SK-N-SH (cell line): Measurements from ENCODE around the gene ARHGAP4. TPM values are rescaled to one million over a fixed set of nuclear protein-coding genes. Genes with fewer than 3 reads are reported as not detected.

Experiments used
- CTCF ChIA-PET: fragments of 300-600, 350-600 bp; formaldehyde crosslinking; extraction: SDS; loops from one replicate; lab custom pipeline; 2021; lab: Yijun Ruan, JAX
- POLR2A ChIA-PET: fragments of 350-600 bp; sonication (Branson Sonifier 250); formaldehyde crosslinking; extraction: SDS; loops from one replicate; lab custom pipeline; 2020; ENCODE audit warnings: antibody characterized with exemption, inconsistent platforms; lab: Yijun Ruan, JAX
- DNase-seq: peaks from one replicate; pipeline ENCODE4 v3.0.0; 2012
- H2AFZ ChIP-seq: fragments of 200-600 bp; sonication (generic); 2 replicates; pipeline ENCODE4 v1.8.1; 2016; ENCODE audit warnings: antibody characterized with exemption, mild to moderate bottlenecking, low read depth
- H3F3A ChIP-seq: fragments of 200-600 bp; sonication (generic); replicated peaks from 2 replicates; pipeline ENCODE3; 2016; ENCODE audit warnings: antibody characterized with exemption, mild to moderate bottlenecking; ENCODE audit not compliant: insufficient read depth
- H3K27ac ChIP-seq, 2 experiments: fragments of 200-500 bp in 1 of 2; fragments of 200-600 bp in 1 of 2; sonication (Bioruptor generic) in 1 of 2; sonication (generic), shearing (Covaris generic) in 1 of 2; 2 replicates each; pipeline versions ENCODE4 v1.5.1 to v1.6.1; 2014 to 2016; ENCODE audit warnings: low read depth in 2 of 2, inconsistent platforms in 1 of 2, low read length in 1 of 2, mild to moderate bottlenecking in 1 of 2, mixed read lengths in 1 of 2
- H3K27me3 ChIP-seq: fragments of 200-600 bp; sonication (generic), shearing (Covaris generic); 2 replicates; pipeline ENCODE4 v1.6.1; 2016; ENCODE audit warnings: mixed run types; ENCODE audit not compliant: insufficient read depth
- H3K36me3 ChIP-seq, 2 experiments: fragments of 200-500 bp in 1 of 2; fragments of 200-600 bp in 1 of 2; sonication (Bioruptor generic) in 1 of 2; sonication (generic) in 1 of 2; replicated peaks in 1 of 2; 2 replicates each; pipeline versions ENCODE3 to v1.5.1; 2014 to 2016; ENCODE audit warnings: low read length in 1 of 2, mild to moderate bottlenecking in 1 of 2; ENCODE audit not compliant: insufficient read depth in 2 of 2, control insufficient read depth in 1 of 2
- H3K4me1 ChIP-seq, 2 experiments: fragments of 200-500 bp in 1 of 2; fragments of 200-600 bp in 1 of 2; sonication (Bioruptor generic) in 1 of 2; sonication (generic), shearing (Covaris generic) in 1 of 2; 2 replicates each; pipeline versions ENCODE4 v1.5.1 to v1.6.1; 2014 to 2016; ENCODE audit warnings: low read depth in 1 of 2, low read length in 1 of 2, mixed run types in 1 of 2; ENCODE audit not compliant: insufficient read depth in 2 of 2, control insufficient read depth in 1 of 2
- H3K4me2 ChIP-seq: fragments of 200-600 bp; sonication (generic), shearing (Covaris generic); 2 replicates; pipeline ENCODE4 v1.6.1; 2017; ENCODE audit warnings: mixed run types
- H3K4me3 ChIP-seq, 2 experiments: fragments of 200-500 bp in 1 of 2; fragments of 200-600 bp in 1 of 2; sonication (Bioruptor generic) in 1 of 2; sonication (generic), shearing (Covaris generic) in 1 of 2; 2 replicates each; pipeline versions ENCODE4 v1.5.1 to v1.8.1; 2014 to 2016; ENCODE audit warnings: low read depth in 2 of 2, inconsistent platforms in 1 of 2, low read length in 1 of 2, mild to moderate bottlenecking in 1 of 2, mixed read lengths in 1 of 2, moderate library complexity in 1 of 2
- H3K79me2 ChIP-seq: fragments of 200-600 bp; sonication (generic); 2 replicates; pipeline ENCODE4 v1.8.1; 2017; ENCODE audit warnings: mild to moderate bottlenecking; ENCODE audit not compliant: insufficient read depth
- H3K9ac ChIP-seq: fragments of 200-600 bp; sonication (generic); 2 replicates; pipeline ENCODE4 v1.6.1; 2017; ENCODE audit warnings: mixed run types
- H3K9me2 ChIP-seq: fragments of 200-600 bp; sonication (generic); 2 replicates; pipeline ENCODE4 v1.6.1; 2017; ENCODE audit warnings: mixed run types
- H3K9me3 ChIP-seq: fragments of 200-600 bp; sonication (generic); 2 replicates; pipeline ENCODE4 v1.6.1; 2017; ENCODE audit warnings: mixed run types, mild to moderate bottlenecking, moderate library complexity
- H4K20me1 ChIP-seq: fragments of 200-600 bp; sonication (generic); 2 replicates; pipeline ENCODE4 v1.6.1; 2017; ENCODE audit warnings: mild to moderate bottlenecking, mixed run types; ENCODE audit not compliant: insufficient read depth
- ELF1 ChIP-seq: IDR thresholded peaks from 2 replicates; pipeline ENCODE4 v1.4.0; 2012
- EP300 ChIP-seq, 2 experiments: IDR thresholded peaks; 2 replicates each; pipeline versions ENCODE4 v1.4.0 to v1.6.1; 2012; ENCODE audit warnings: borderline replicate concordance in 1 of 2, low read depth in 1 of 2, low read length in 1 of 2
- EZH2phosphoT487 ChIP-seq: fragments of 200-600 bp; sonication (generic); IDR thresholded peaks from 2 replicates; pipeline ENCODE4 v1.6.1; 2017; ENCODE audit warnings: low read depth, mixed run types, mild to moderate bottlenecking, antibody characterized with exemption, moderate library complexity, borderline replicate concordance
- FOXJ3 ChIP-seq: sonication (generic); formaldehyde crosslinking; IDR thresholded peaks from 2 replicates; pipeline ENCODE4 v1.5.1; 2020; ENCODE audit warnings: mild to moderate bottlenecking, missing genetic modification reagents
- FOXM1 ChIP-seq: IDR thresholded peaks from 2 replicates; pipeline ENCODE4 v1.4.0; 2012; ENCODE audit warnings: low read depth, mild to moderate bottlenecking
- GATA2 ChIP-seq: sonication (generic); formaldehyde crosslinking; IDR thresholded peaks from 2 replicates; pipeline ENCODE4 v1.5.0; 2020; ENCODE audit warnings: mild to moderate bottlenecking, missing genetic modification reagents
- IRF3 ChIP-seq: fragments of 150-350 bp; IDR thresholded peaks from 2 replicates; pipeline ENCODE4 v1.6.1; 2016; ENCODE audit warnings: mild to moderate bottlenecking, low read depth, low read length
- JUND ChIP-seq: IDR thresholded peaks from 2 replicates; pipeline ENCODE4 v1.4.0; 2012
- MAX ChIP-seq: IDR thresholded peaks from 2 replicates; pipeline ENCODE4 v1.4.0; 2012; ENCODE audit warnings: low read depth
- MXI1 ChIP-seq: IDR thresholded peaks from 2 replicates; pipeline ENCODE4 v1.6.1; 2012; ENCODE audit warnings: mild to moderate bottlenecking, low read depth, low read length, improper control_type of control experiment
- NFIC ChIP-seq: IDR thresholded peaks from 2 replicates; pipeline ENCODE4 v1.4.0; 2012; ENCODE audit warnings: borderline replicate concordance
- NRF1 ChIP-seq: IDR thresholded peaks from 2 replicates; pipeline ENCODE4 v1.6.1; 2012; ENCODE audit warnings: low read depth, mild to moderate bottlenecking, low read length
- PBX3 ChIP-seq: IDR thresholded peaks from 2 replicates; pipeline ENCODE4; 2012
- POLR2AphosphoS5 ChIP-seq: IDR thresholded peaks from 2 replicates; pipeline ENCODE4 v1.6.1; 2012; ENCODE audit warnings: low read depth, low read length
- RAD21 ChIP-seq: IDR thresholded peaks from 2 replicates; pipeline ENCODE4 v1.6.1; 2012; ENCODE audit warnings: mild to moderate bottlenecking, low read length
- RCOR1 ChIP-seq: fragments of 150-350 bp; IDR thresholded peaks from 2 replicates; pipeline ENCODE4 v1.6.1; 2017; ENCODE audit warnings: antibody characterized with exemption, low read length
- RFX5 ChIP-seq: IDR thresholded peaks from 2 replicates; pipeline ENCODE4 v1.6.1; 2012; ENCODE audit warnings: mild to moderate bottlenecking, improper control_type of control experiment, low read length
- RXRA ChIP-seq: IDR thresholded peaks from 2 replicates; pipeline ENCODE4 v1.4.0; 2012; ENCODE audit warnings: low read depth, mild to moderate bottlenecking, borderline replicate concordance
- SIN3A ChIP-seq: IDR thresholded peaks from 2 replicates; pipeline ENCODE4 v1.6.1; 2012; ENCODE audit warnings: low read depth, mild to moderate bottlenecking, low read length, moderate library complexity, borderline replicate concordance
- TAF1 ChIP-seq: IDR thresholded peaks from 2 replicates; pipeline ENCODE4 v1.6.1; 2012; ENCODE audit warnings: low read depth, mild to moderate bottlenecking, low read length, moderate library complexity, borderline replicate concordance
- TCF12 ChIP-seq: IDR thresholded peaks from 2 replicates; pipeline ENCODE4 v1.4.0; 2012
- USF2 ChIP-seq: fragments of 150-350 bp; IDR thresholded peaks from 2 replicates; pipeline ENCODE4 v1.6.1; 2017; ENCODE audit warnings: antibody characterized with exemption, low read length, low read depth, borderline replicate concordance
- YY1 ChIP-seq: IDR thresholded peaks from 2 replicates; pipeline ENCODE4 v1.4.0; 2012; ENCODE audit warnings: low read depth, mild to moderate bottlenecking
- WGBS: methylation state at CpG from one replicate; pipeline ENCODE4 v1.1.6; 2017; ENCODE audit warnings: low lambda C conversion rate; 5-methylcytosine and 5-hydroxymethylcytosine counted together
- polyA plus RNA-seq, 3 experiments: library from polyadenylated mRNA; depleted of rRNA; stranded (reverse); fragments of >200 nt; gene quantifications; 2 replicates each; pipeline ENCODE4 v1.2.3, GENCODE V29; 2012

Gene ARHGAP4
- polyA plus RNA-seq, 1 of the 3 experiments (the other 2 are of a cell fraction): 1.6 TPM

- ChIA-PET CTCF (interaction anchor here (1.0 to 12.9 kb wide), 2 partner anchors 10 to 33 kb away, joined by 3 to 130 read pairs; no protein-coding TSS in a partner anchor), POLR2A (no interaction called here)
- WGBS: 42% methylated on average over 12 of the region's 13 CpGs
Observed at GRCh38 chrX:153919281-153919680, 6.8 kb downstream of the ARHGAP4 start.

GRCh38 chrX:153917869-153918268 is 8.2 kb downstream of the ARHGAP4 start:
- H3K79me2 ChIP-seq: no peaks in the 10 kb centered on the region
- no peak for TF ChIP-seq FOXJ3 (CRISPR knock-in tag)
- no peak for TF ChIP-seq GATA2 (CRISPR knock-in tag)
- no peak for TF ChIP-seq MAX
- no peak for TF ChIP-seq TCF12
- no peak for TF ChIP-seq NFIC
- no peak for TF ChIP-seq USF2
- no peak for TF ChIP-seq RFX5
- no peak for TF ChIP-seq EP300 (IDR thresholded peaks at IDR 0.05; ENCODE audit: borderline replicate concordance in 1 of 2, low read depth in 1 of 2, low read length in 1 of 2)
- no peak for TF ChIP-seq EZH2phosphoT487
- TF ChIP-seq FOXM1: no peak

More at GRCh38 chrX:153919281-153919680, 6.8 kb downstream of the ARHGAP4 start:
- Histone ChIP-seq H3K9ac (no peak overlapping the region), H3K27me3 (peaks cover 52% of the 10 kb centered on the region), H3K9me2 (no peaks in the 10 kb centered on the region), H3K4me3 (no peak overlapping the region), H4K20me1 (no peaks in the 10 kb centered on the region), H3K4me2 (no peak overlapping the region), H3K9me3 (no peaks in the 10 kb centered on the region), H3K79me2 (no peaks in the 10 kb centered on the region), H3K4me1 (peaks cover 0 to 37% of the 10 kb centered on the region in 2 experiments; a peak in 1 of 4 replicates), H3F3A (no peaks in the 10 kb centered on the region), H3K36me3 (no peaks in the 10 kb centered on the region), H2AFZ (no peak overlapping the region), H3K27ac (no peak overlapping the region)
- DNase-seq: no peak
- TF ChIP-seq POLR2AphosphoS5 (no peak), NFIC (no peak), TAF1 (no peak), ELF1 (no peak), PBX3 (no peak), RAD21 (no peak), RCOR1 (no peak), RXRA (no peak), RFX5 (no peak), JUND (no peak), NRF1 (no peak), USF2 (no peak), IRF3 (no peak), MXI1 (no peak), SIN3A (no peak), YY1 (no peak), TCF12 (no peak), FOXJ3 (CRISPR knock-in tag) (no peak)

More at GRCh38 chrX:153917869-153918268, 8.2 kb downstream of the ARHGAP4 start:
- Histone ChIP-seq H3K9ac (no peak overlapping the region), H3K4me2 (no peak overlapping the region), H3K4me1 (peaks cover 0 to 30% of the 10 kb centered on the region in 2 experiments; a peak in 1 of 4 replicates), H3K4me3 (no peak overlapping the region), H3K9me3 (no peaks in the 10 kb centered on the region), H3K36me3 (no peaks in the 10 kb centered on the region), H4K20me1 (no peaks in the 10 kb centered on the region), H3K27ac (no peak overlapping the region), H3K9me2 (no peaks in the 10 kb centered on the region), H3F3A (no peaks in the 10 kb centered on the region), H2AFZ (no peak overlapping the region), H3K27me3 (peaks cover 60% of the 10 kb centered on the region)
- DNase-seq: no peak
- ChIA-PET CTCF (interaction anchor here (0.6 to 12.9 kb wide), 4 partner anchors 8 to 145 kb away, joined by 3 to 130 read pairs (median 3); no protein-coding TSS in a partner anchor), POLR2A (no interaction called here)
- WGBS: 36% methylated on average over 6 of the region's 6 CpGs
